Pancreas (tissue), 10 donors: ENCODE data around the gene ATP6V0E1. TPM values are rescaled to one million over a fixed set of nuclear protein-coding genes. Genes with fewer than 3 reads are reported as not detected.
A peak's percentile ranks its signal among the peaks of the same experiment; 100 is the strongest.
"Not testable (repeated sequence)": the region's sequence is repeated elsewhere in the genome, so short reads cannot be mapped to it uniquely, and the experiment has no call there.

Experiments used
- ATAC-seq, 4 donors: fragments of 200-7000 bp; cut with Tn5 transposase; one replicate each; pipeline versions ENCODE4 v1.8.0 to v1.9.1; 2020; ENCODE audit warnings: mild to moderate bottlenecking in 4 of 4, moderate library complexity in 4 of 4
- DNase-seq, 6 donors: peaks; one replicate each; pipeline ENCODE4 v3.0.0-alpha.2; 2020
- FAIRE-seq: peaks from 2 replicates; lab custom pipeline; 2012; peaks lifted over from hg19 to GRCh38; lab: Jason Lieb, UNC
- H3K27ac ChIP-seq, 4 donors: fragments of 200-600 bp; sonication (generic); 1 replicate in 3 of 4; 2 replicates in 1 of 4; pipeline versions ENCODE4 v1.5.0 to v1.8.0; 2020
- H3K27me3 ChIP-seq, 4 donors: fragments of 200-600 bp; one replicate each; pipeline ENCODE4 v1.8.0; 2021
- H3K36me3 ChIP-seq, 3 donors: fragments of 200-600 bp; sonication (generic) in 1 of 3; one replicate each; pipeline versions ENCODE4 v1.5.0 to v1.8.0; 2020 to 2021
- H3K4me1 ChIP-seq, 3 donors: fragments of 200-600 bp; one replicate each; pipeline ENCODE4 v1.8.0; 2021
- H3K4me3 ChIP-seq, 4 donors: fragments of 200-600 bp; sonication (generic) in 2 of 4; one replicate each; pipeline versions ENCODE4 v1.5.0 to v1.8.0; 2020 to 2021
- H3K9me3 ChIP-seq, 4 donors: fragments of 200-600 bp; one replicate each; pipeline ENCODE4 v1.8.0; 2021
- CTCF ChIP-seq, 4 donors: fragments of 200-600 bp; sonication (generic) in 3 of 4; IDR thresholded peaks; one replicate each; pipeline versions ENCODE4 v1.5.0 to v1.8.0; 2021; ENCODE audit warnings: antibody characterized with exemption in 4 of 4
- WGBS, 2 donors: extraction: QIAGEN DNeasy Blood & Tissue Kit; methylation state at CpG; one replicate each; pipeline ENCODE4 v1.1.7; 2013; 5-methylcytosine and 5-hydroxymethylcytosine counted together
- intact Hi-C, 3 donors: fragments of 100-400 bp; cut with DNase I; formaldehyde crosslinking; loops; one replicate each; pipeline versions ENCODE4 v1.11.1 to v1.14.2; 2022
- polyA plus RNA-seq, 2 donors: library from polyadenylated mRNA; stranded (reverse); fragments of 200-250 nt; gene quantifications; one replicate each; pipeline ENCODE4 v1.2.3, GENCODE V29; 2013
- total RNA-seq, 6 donors: library from RNA; stranded (reverse); fragmentation: NEBNext Ultra II Directional in 4 of 6; extraction: Animal tissue kit (Norgen Biotek cat#: 25700) in 4 of 6; gene quantifications; one replicate each; pipeline versions ENCODE4 v1.2.1 to v1.2.4, GENCODE V29; 2021 to 2023
- donor health status: healthy with polysubstance abuse.
- donor health status: DM: no; HTN: no; CAD: no; lungs with moderate emphysema.
- donor health status: DM: no; HTN: no; CAD: no.
- donor health status: control.
- donor health status: control.
- donor health status: Bipolar disorder and iron deficiency.
- donor health status: DM: yes; HTN: yes; CAD: no.
- donor health status: DM: no; HTN: no; CAD: no.
- donor health status: DM: no; HTN: no; CAD: no.
- donor health status: DM: yes; HTN: yes; CAD: no.

The ATP6V0E1 gene
- total and polyA plus RNA-seq, 8 donors: 60.3 to 162 (median 89.7) TPM

- DNase-seq: no peak
- peak in 3 of 4 donors; percentile 65 to 72 (median 70) for ATAC-seq
- H3K36me3 ChIP-seq: no peaks in the 10 kb centered on the region
- FAIRE-seq: no peak
- H3K9me3 ChIP-seq: no peaks in the 10 kb centered on the region
- no peaks in the 10 kb centered on the region for H3K27me3 ChIP-seq
- 17% methylated on average over 5 of the region's 5 CpGs for WGBS, 2 donors
- intact Hi-C loops: no loop called here
- no peak for TF ChIP-seq CTCF (IDR thresholded peaks at IDR 0.05)
- H3K4me1 ChIP-seq: peaks cover 10 to 18% (median 17%) of the 10 kb centered on the region in 3 donors
- peak overlapping the region in 3 of 4 donors; percentile 43 to 64 (median 63) for H3K27ac ChIP-seq
- H3K4me3 ChIP-seq: no peak overlapping the region
Measured at GRCh38 chr5:173029499-173029921, 45.9 kb downstream of the ATP6V0E1 start.

- intact Hi-C loops, H3K4me3 ChIP-seq, H3K36me3 ChIP-seq, H3K27ac ChIP-seq, ATAC-seq, H3K27me3 ChIP-seq, DNase-seq, H3K9me3 ChIP-seq, FAIRE-seq: not testable (repeated sequence)
- H3K4me1 ChIP-seq: peaks cover 10 to 22% (median 17%) of the 10 kb centered on the region in 3 donors
- 97 to 99% methylated on average over 3 of the region's 3 CpGs for WGBS, 2 donors
Measured at GRCh38 chr5:173032096-173032495, 48.5 kb downstream of the ATP6V0E1 start.

- DNase-seq (no peak), ATAC-seq (no peak), FAIRE-seq (no peak)
- H3K36me3 ChIP-seq: no peaks in the 10 kb centered on the region
- H3K9me3 ChIP-seq: no peaks in the 10 kb centered on the region
- peaks cover 10 to 22% (median 17%) of the 10 kb centered on the region in 3 donors for H3K4me1 ChIP-seq
- whole genome bisulfite sequencing, 2 donors: 97 to 98% methylated on average over 3 of the region's 3 CpGs
- H3K27ac ChIP-seq: no peak overlapping the region
- no peak overlapping the region for H3K4me3 ChIP-seq
- intact Hi-C loops: no loop called here
- no peaks in the 10 kb centered on the region for H3K27me3 ChIP-seq
- no peak for TF ChIP-seq CTCF (IDR thresholded peaks at IDR 0.05)
Measured at GRCh38 chr5:173032730-173033129, 49.2 kb downstream of the ATP6V0E1 start.

GRCh38 chr5:173033923-173034322 lies 50.4 kb downstream of the ATP6V0E1 start:
- no peaks in the 10 kb centered on the region for H3K27me3 ChIP-seq
- no peak for TF ChIP-seq CTCF (IDR thresholded peaks at IDR 0.05)
- no peak for ATAC-seq
- no peak for DNase-seq
- H3K27ac ChIP-seq: no peak overlapping the region
- no peaks in the 10 kb centered on the region for H3K9me3 ChIP-seq
- H3K4me1 ChIP-seq: peaks cover 10 to 18% (median 10%) of the 10 kb centered on the region in 3 donors
- no peak for FAIRE-seq
- no peak overlapping the region for H3K4me3 ChIP-seq
- intact Hi-C loops: no loop called here
- WGBS, 2 donors: 71 to 76% methylated on average over 6 of the region's 6 CpGs
- no peaks in the 10 kb centered on the region for H3K36me3 ChIP-seq

- ATAC-seq: peak in 1 of 4 donors; percentile 20
- intact Hi-C loops: no loop called here
- no peak for DNase-seq
- H3K27me3 ChIP-seq: no peaks in the 10 kb centered on the region
- H3K27ac ChIP-seq: peak overlapping the region in 2 of 4 donors; percentile 56 to 65
- H3K4me1 ChIP-seq: peaks cover 0 to 4% (median 0%) of the 10 kb centered on the region in 3 donors
- no peak overlapping the region for H3K4me3 ChIP-seq
- TF ChIP-seq CTCF (IDR thresholded peaks at IDR 0.05): no peak
- WGBS, 2 donors: 92 to 93% methylated on average over 23 to 24 of the region's 24 CpGs
- H3K36me3 ChIP-seq: no peaks in the 10 kb centered on the region
- no peaks in the 10 kb centered on the region for H3K9me3 ChIP-seq
- FAIRE-seq: no peak
Measured at GRCh38 chr5:173035904-173036707, 52.5 kb downstream of the ATP6V0E1 start.
